CD8-positive, alpha-beta memory T cell (primary cell): ENCODE measurements around the gene GATAD2A. TPM values are rescaled to one million over a fixed set of nuclear protein-coding genes. Genes with fewer than 3 reads are reported as not detected.
A peak's percentile ranks its signal among the peaks of the same experiment; 100 is the strongest.

Source experiments
- CTCF ChIA-PET: fragments of 350-600 bp; sonication (Branson Sonifier 250); formaldehyde crosslinking; loops from one replicate; lab custom pipeline; 2021; ENCODE audit warnings: antibody characterized with exemption; lab: Charles Lee
- POLR2A ChIA-PET: fragments of 350-600 bp; sonication (Branson Sonifier 250); formaldehyde crosslinking; loops from one replicate; lab custom pipeline; 2021; ENCODE audit warnings: antibody characterized with exemption; lab: Charles Lee
- DNase-seq, 5 donors: peaks; one replicate each; pipeline versions ENCODE4 v3.0.0 to v3.0.0-alpha.2; 2020 to 2022; ENCODE audit warnings: mixed read lengths in 1 of 5
- H3K27ac ChIP-seq: one replicate; pipeline ENCODE4 v1.7.0; 2013; ENCODE audit warnings: low read depth, mild to moderate bottlenecking, low read length, moderate library complexity
- H3K27me3 ChIP-seq: 2 replicates; pipeline ENCODE4 v1.7.0; 2013; ENCODE audit warnings: low read length, mild to moderate bottlenecking; ENCODE audit not compliant: insufficient read depth, poor library complexity, severe bottlenecking
- H3K36me3 ChIP-seq: 2 replicates; pipeline ENCODE4 v1.7.0; 2013; ENCODE audit warnings: mild to moderate bottlenecking, low read length, moderate library complexity; ENCODE audit not compliant: insufficient read depth
- H3K4me1 ChIP-seq: 2 replicates; pipeline ENCODE4 v1.7.0; 2013; ENCODE audit warnings: mild to moderate bottlenecking, low read length, moderate library complexity; ENCODE audit not compliant: insufficient read depth
- H3K4me3 ChIP-seq: 2 replicates; pipeline ENCODE4 v1.7.0; 2013; ENCODE audit warnings: mild to moderate bottlenecking, low read length
- H3K9me3 ChIP-seq: 2 replicates; pipeline ENCODE4 v1.7.0; 2013; ENCODE audit warnings: mild to moderate bottlenecking, low read length
- H3K27ac Mint-ChIP-seq, 8 donors: one replicate each; pipeline ENCODE4 v1.8.0; 2020 to 2021; ENCODE audit warnings: mixed read lengths in 8 of 8, mild to moderate bottlenecking in 6 of 8, inconsistent platforms in 3 of 8, moderate library complexity in 3 of 8
- H3K27me3 Mint-ChIP-seq, 2 donors: one replicate each; pipeline ENCODE4 v1.8.0; 2020 to 2021; ENCODE audit warnings: mixed read lengths in 2 of 2, mild to moderate bottlenecking in 1 of 2, moderate library complexity in 1 of 2
- H3K36me3 Mint-ChIP-seq, 3 donors: one replicate each; pipeline ENCODE4 v1.8.0; 2020 to 2021; ENCODE audit warnings: mixed read lengths in 3 of 3, inconsistent platforms in 1 of 3, mild to moderate bottlenecking in 1 of 3
- H3K4me1 Mint-ChIP-seq, 3 donors: one replicate each; pipeline ENCODE4 v1.8.0; 2020 to 2021; ENCODE audit warnings: mixed read lengths in 3 of 3, inconsistent platforms in 1 of 3, mild to moderate bottlenecking in 1 of 3
- H3K4me3 Mint-ChIP-seq, 7 donors: one replicate each; pipeline ENCODE4 v1.8.0; 2020 to 2021; ENCODE audit warnings: mixed read lengths in 7 of 7, mild to moderate bottlenecking in 6 of 7, moderate library complexity in 4 of 7, inconsistent platforms in 2 of 7
- H3K9me3 Mint-ChIP-seq, 5 donors: one replicate each; pipeline ENCODE4 v1.8.0; 2020 to 2022; ENCODE audit warnings: mixed read lengths in 5 of 5, mild to moderate bottlenecking in 3 of 5, moderate library complexity in 2 of 5, inconsistent platforms in 1 of 5
- polyA plus RNA-seq: library from polyadenylated mRNA; unstranded; fragments of 300-500 nt; fragmentation: Illumina TruSeq; gene quantifications from one replicate; pipeline ENCODE4 v1.2.3, GENCODE V29; 2021
- total RNA-seq, 2 experiments: library from RNA; stranded (reverse); gene quantifications; one replicate each; pipeline ENCODE4 v1.2.3, GENCODE V29; 2021

The GATAD2A gene
- total and polyA plus RNA-seq, 3 experiments from 2014 or later, result 46.9 to 182 (median 176) TPM

DNA sequence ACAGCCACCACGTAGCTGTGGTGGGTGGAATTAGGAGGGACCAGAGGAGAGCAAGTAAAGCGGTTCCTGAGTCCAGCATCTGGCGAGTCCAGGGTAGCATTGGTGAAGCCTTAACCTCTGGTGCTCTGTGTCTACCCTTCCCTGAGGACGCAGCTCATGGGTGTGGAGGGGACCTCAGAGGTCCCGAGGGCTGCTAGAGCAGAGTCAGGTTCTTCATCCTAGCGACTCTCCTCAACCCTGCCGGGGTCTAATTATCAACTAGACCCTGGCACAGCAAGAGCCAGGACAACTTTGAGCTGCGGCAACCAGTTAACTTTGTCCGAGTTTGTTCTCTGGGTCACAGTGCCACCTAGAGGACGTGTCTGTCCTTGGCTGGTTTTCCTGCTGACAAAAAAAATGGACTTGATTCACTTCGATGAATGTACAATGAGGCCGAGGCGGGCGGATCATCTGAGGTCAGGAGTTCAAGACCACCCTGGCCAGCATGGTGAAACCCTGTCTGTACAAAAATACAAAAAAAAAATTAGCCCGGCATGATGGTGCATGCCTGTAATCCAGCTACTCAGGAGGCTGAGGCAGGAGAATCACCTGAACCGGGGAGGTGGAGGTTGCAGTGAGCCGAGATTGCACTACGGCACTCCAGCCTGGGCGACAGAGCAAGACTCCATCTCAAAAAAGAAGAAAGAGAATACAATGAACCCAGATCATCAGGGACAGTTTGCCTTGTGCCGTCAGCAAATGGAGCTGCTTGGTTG, 84.9 kb downstream of the GATAD2A start:
- Mint-ChIP-seq H3K27ac (peak overlapping the region; percentile 96 to 100 (median 99)), H3K27me3 (peaks cover 0 to 3% of the 10 kb centered on the region in 2 donors), H3K4me3 (peak overlapping the region in 6 of 7 donors; percentile 2 to 80 (median 76)), H3K9me3 (no peaks in the 10 kb centered on the region), H3K4me1 (peaks cover 36 to 57% (median 37%) of the 10 kb centered on the region in 3 donors), H3K36me3 (peaks cover 0 to 52% (median 3%) of the 10 kb centered on the region in 3 donors)
- H3K4me1 ChIP-seq, result peaks cover 53% of the 10 kb centered on the region
- ChIA-PET POLR2A (interaction anchor here (0.6 to 3.9 kb wide), 9 partner anchors 25 to 126 kb away, joined by 3 to 26 read pairs (median 7); partner anchors contain the start of genes GATAD2A, NDUFA13 and TSSK6), CTCF (interaction anchor here (0.7 to 7.3 kb wide), 33 partner anchors 9 to 306 kb away, joined by 3 to 166 read pairs (median 4); partner anchors contain the start of genes GATAD2A, NDUFA13 and TSSK6)
- H3K27me3 ChIP-seq, result no peaks in the 10 kb centered on the region
- DNase-seq, result peak; percentile 72 to 86 (median 74)
- H3K4me3 ChIP-seq, result no peak overlapping the region
- peak overlapping the region; percentile 89 for H3K27ac ChIP-seq
- H3K9me3 ChIP-seq, result no peaks in the 10 kb centered on the region
- H3K36me3 ChIP-seq, result peaks cover 36% of the 10 kb centered on the region

- Histone ChIP-seq H3K36me3 (peaks cover 43% of the 10 kb centered on the region), H3K27ac (no peak overlapping the region), H3K4me1 (peaks cover 42% of the 10 kb centered on the region), H3K4me3 (no peak overlapping the region), H3K9me3 (no peaks in the 10 kb centered on the region), H3K27me3 (no peaks in the 10 kb centered on the region)
- H3K9me3 Mint-ChIP-seq, result no peaks in the 10 kb centered on the region
- peaks cover 0 to 5% of the 10 kb centered on the region in 2 donors for H3K27me3 Mint-ChIP-seq
- no peak overlapping the region for H3K4me3 Mint-ChIP-seq
- ChIA-PET CTCF (interaction anchor here (0.6 to 7.3 kb wide), 23 partner anchors 13 to 307 kb away, joined by 3 to 166 read pairs (median 6); partner anchors contain the start of genes GATAD2A, NDUFA13 and TSSK6), POLR2A (interaction anchor here (1.3 to 3.9 kb wide), 3 partner anchors 86 to 118 kb away, joined by 5 to 19 read pairs (median 7); partner anchors contain the start of gene GATAD2A)
- peaks cover 0 to 55% (median 3%) of the 10 kb centered on the region in 3 donors for H3K36me3 Mint-ChIP-seq
- peaks cover 35 to 46% (median 36%) of the 10 kb centered on the region in 3 donors for H3K4me1 Mint-ChIP-seq
- no peak for DNase-seq
- peak overlapping the region in 3 of 8 donors; percentile 3 to 100 (median 24) for H3K27ac Mint-ChIP-seq
These were observed 86.0 kb downstream of the GATAD2A start for GRCh38 chr19:19491321-19492025.

GRCh38 chr19:19492026-19492610, 86.6 kb downstream of the GATAD2A start:
- Histone ChIP-seq H3K27me3 (no peaks in the 10 kb centered on the region), H3K36me3 (peaks cover 50% of the 10 kb centered on the region), H3K27ac (no peak overlapping the region), H3K4me3 (no peak overlapping the region), H3K4me1 (peaks cover 36% of the 10 kb centered on the region), H3K9me3 (no peaks in the 10 kb centered on the region)
- CTCF ChIA-PET, result interaction anchor here (0.9 to 7.3 kb wide), 6 partner anchors 9 to 128 kb away, joined by 3 to 166 read pairs (median 4); partner anchors contain the start of gene GATAD2A
- peaks cover 0 to 59% (median 5%) of the 10 kb centered on the region in 3 donors for H3K36me3 Mint-ChIP-seq
- H3K27me3 Mint-ChIP-seq, result peaks cover 0 to 5% of the 10 kb centered on the region in 2 donors
- H3K27ac Mint-ChIP-seq, result peak overlapping the region in 2 of 8 donors; percentile 10 to 66
- POLR2A ChIA-PET, result interaction anchor here (0.6 kb wide), 2 partner anchors 9 to 16 kb away, joined by 3 to 4 read pairs; no protein-coding TSS in a partner anchor
- H3K4me3 Mint-ChIP-seq, result peak overlapping the region in 1 of 7 donors; percentile 6
- H3K9me3 Mint-ChIP-seq, result no peaks in the 10 kb centered on the region
- peaks cover 35 to 40% (median 40%) of the 10 kb centered on the region in 3 donors for H3K4me1 Mint-ChIP-seq
- DNase-seq, result peak in 1 of 5 donors; percentile 44

GRCh38 chr19:19493841-19494546, 88.5 kb downstream of the GATAD2A start:
- Mint-ChIP-seq H3K36me3 (peaks cover 0 to 78% (median 5%) of the 10 kb centered on the region in 3 donors), H3K9me3 (no peaks in the 10 kb centered on the region), H3K27me3 (peaks cover 0 to 3% of the 10 kb centered on the region in 2 donors), H3K4me1 (peaks cover 20 to 24% (median 22%) of the 10 kb centered on the region in 3 donors), H3K27ac (peak overlapping the region in 3 of 8 donors; percentile 6 to 50 (median 45)), H3K4me3 (no peak overlapping the region)
- H3K27ac ChIP-seq, result no peak overlapping the region
- CTCF ChIA-PET, result interaction anchor here (7.3 kb wide), 1 partner anchor 130 kb away, joined by 166 read pairs; no protein-coding TSS in a partner anchor
- peak in 1 of 5 donors; percentile 43 for DNase-seq
- H3K4me3 ChIP-seq, result no peak overlapping the region
- H3K4me1 ChIP-seq, result peaks cover 18% of the 10 kb centered on the region
- H3K9me3 ChIP-seq, result no peaks in the 10 kb centered on the region
- H3K36me3 ChIP-seq, result peaks cover 68% of the 10 kb centered on the region
- no peaks in the 10 kb centered on the region for H3K27me3 ChIP-seq
- POLR2A ChIA-PET, result no interaction called here

DNA sequence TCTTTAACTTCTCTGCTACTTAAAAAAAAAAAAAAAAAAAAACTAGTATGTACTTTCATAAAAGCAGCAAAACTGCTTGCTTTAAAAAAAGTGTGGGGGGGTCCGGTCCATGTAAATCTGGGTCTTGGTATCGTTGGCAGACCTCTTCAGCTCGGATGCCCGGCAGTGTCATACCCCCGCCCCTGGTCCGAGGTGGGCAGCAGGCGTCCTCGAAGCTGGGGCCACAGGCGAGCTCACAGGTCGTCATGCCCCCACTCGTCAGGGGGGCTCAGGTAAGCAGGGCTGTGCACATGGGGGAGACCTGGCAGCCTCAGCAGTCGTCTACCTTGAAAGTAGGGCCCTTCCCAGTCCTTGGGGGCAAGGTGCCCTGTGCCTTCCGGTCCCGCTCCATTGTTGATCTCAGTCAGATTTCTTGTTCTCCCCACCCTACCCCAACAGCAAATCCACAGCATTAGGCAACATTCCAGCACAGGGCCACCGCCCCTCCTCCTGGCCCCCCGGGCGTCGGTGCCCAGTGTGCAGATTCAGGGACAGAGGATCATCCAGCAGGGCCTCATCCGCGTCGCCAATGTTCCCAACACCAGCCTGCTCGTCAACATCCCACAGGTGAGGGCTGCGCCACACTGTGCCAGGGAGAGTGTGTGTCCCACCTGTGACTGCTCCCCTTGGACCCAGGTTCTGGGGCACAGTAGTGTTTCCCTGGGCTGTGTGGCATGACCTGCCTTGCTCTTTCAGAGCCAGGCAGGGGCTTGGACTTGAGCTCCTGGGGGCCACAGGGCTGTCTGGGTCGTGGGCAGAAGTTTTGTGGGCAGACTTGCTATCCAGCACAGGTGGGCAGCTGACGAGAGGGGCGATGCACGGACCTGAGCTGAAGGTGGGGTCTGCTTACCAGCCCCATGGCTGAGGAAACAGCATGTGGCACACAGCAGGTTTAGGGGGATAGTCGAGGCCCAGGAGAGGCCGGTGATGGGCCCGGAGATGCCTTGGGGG, 90.4 kb downstream of the GATAD2A start:
- Histone ChIP-seq H3K27ac (no peak overlapping the region), H3K27me3 (no peaks in the 10 kb centered on the region), H3K9me3 (no peaks in the 10 kb centered on the region), H3K36me3 (peaks cover 81% of the 10 kb centered on the region), H3K4me3 (no peak overlapping the region), H3K4me1 (no peaks in the 10 kb centered on the region)
- H3K36me3 Mint-ChIP-seq, result peaks cover 0 to 93% (median 4%) of the 10 kb centered on the region in 3 donors
- H3K27me3 Mint-ChIP-seq, result peaks cover 0 to 2% of the 10 kb centered on the region in 2 donors
- DNase-seq, result peak in 1 of 5 donors; percentile 28
- H3K27ac Mint-ChIP-seq, result no peak overlapping the region
- peak overlapping the region in 1 of 7 donors; percentile 30 for H3K4me3 Mint-ChIP-seq
- no peaks in the 10 kb centered on the region for H3K9me3 Mint-ChIP-seq
- H3K4me1 Mint-ChIP-seq, result peaks cover 5% of the 10 kb centered on the region in 3 donors
- CTCF ChIA-PET, result interaction anchor here (0.5 to 1.2 kb wide), 3 partner anchors 130 to 170 kb away, joined by 3 to 4 read pairs (median 3); no protein-coding TSS in a partner anchor
- POLR2A ChIA-PET, result no interaction called here

- POLR2A ChIA-PET, result no interaction called here
- no peak overlapping the region for H3K4me3 Mint-ChIP-seq
- Histone ChIP-seq H3K4me3 (no peak overlapping the region), H3K4me1 (no peaks in the 10 kb centered on the region), H3K27me3 (no peaks in the 10 kb centered on the region), H3K27ac (no peak overlapping the region), H3K9me3 (no peaks in the 10 kb centered on the region), H3K36me3 (peaks cover 85% of the 10 kb centered on the region)
- H3K4me1 Mint-ChIP-seq, result peaks cover 0 to 5% (median 4%) of the 10 kb centered on the region in 3 donors
- H3K9me3 Mint-ChIP-seq, result no peaks in the 10 kb centered on the region
- peaks cover 0 to 5% of the 10 kb centered on the region in 2 donors for H3K27me3 Mint-ChIP-seq
- DNase-seq, result no peak
- CTCF ChIA-PET, result no interaction called here
- H3K27ac Mint-ChIP-seq, result no peak overlapping the region
- H3K36me3 Mint-ChIP-seq, result peaks cover 0 to 95% (median 7%) of the 10 kb centered on the region in 3 donors
These were observed 92.9 kb downstream of the GATAD2A start for GRCh38 chr19:19498255-19498991.
